ENCODE measurements around the gene HTR2B. TPM values are rescaled to one million over a fixed set of nuclear protein-coding genes. Genes with fewer than 3 reads are reported as not detected.

HTR2B gene
- total RNA-seq, 2 donors from 2014 or later: not detected

GRCh38 chr2:231063347-231063746 is 61.5 kb downstream of the HTR2B start:
- DNase-seq (ENCODE audit: low spot score in 2 of 2) (no peak), ATAC-seq (no peak)
- Mint-ChIP-seq H3K27ac (no peak overlapping the region), H3K36me3 (peaks cover 12 to 23% of the 10 kb centered on the region in 2 donors), H3K9me3 (no peaks in the 10 kb centered on the region)

- H3K36me3 Mint-ChIP-seq: peaks cover 9 to 17% of the 10 kb centered on the region in 2 donors
- no peak overlapping the region for H3K27ac Mint-ChIP-seq
- H3K9me3 Mint-ChIP-seq: no peaks in the 10 kb centered on the region
- ATAC-seq (no peak), DNase-seq (ENCODE audit: low spot score in 2 of 2) (no peak)
These were observed 62.1 kb downstream of the HTR2B start for GRCh38 chr2:231062776-231063175.

- no peak for ATAC-seq
- peaks cover 8 to 13% of the 10 kb centered on the region in 2 donors for H3K36me3 Mint-ChIP-seq
- peak overlapping the region in 1 of 2 donors; percentile 67 for H3K27ac Mint-ChIP-seq
- no peaks in the 10 kb centered on the region for H3K9me3 Mint-ChIP-seq
- DNase-seq (ENCODE audit: low spot score in 2 of 2): no peak
These were observed 65.1 kb downstream of the HTR2B start for GRCh38 chr2:231059756-231060155.

- ATAC-seq (no peak), DNase-seq (ENCODE audit: low spot score in 2 of 2) (no peak)
- H3K9me3 Mint-ChIP-seq: no peaks in the 10 kb centered on the region
- H3K36me3 Mint-ChIP-seq: peaks cover 8 to 13% of the 10 kb centered on the region in 2 donors
- no peak overlapping the region for H3K27ac Mint-ChIP-seq
These were observed 65.9 kb downstream of the HTR2B start for GRCh38 chr2:231058761-231059550.

Other genes with a start within 250 kb of the HTR2B start
- 10 to 100 TPM in 1 of 2 donors, 1 to 10 TPM in 1; 2.6 to 12.1 TPM for gene GPR55, start 199.8 kb downstream of the HTR2B start, total RNA-seq
- gene SPATA3, start 128.9 kb downstream of the HTR2B start, total RNA-seq: 1 to 10 TPM in 1 of 2 donors, under 1 TPM in 1; 0.84 to 2.9 TPM
- 1 to 10 TPM in 1 of 2 donors, under 1 TPM in 1; 0.18 to 5.7 TPM for gene C2orf72, start 87.5 kb downstream of the HTR2B start, total RNA-seq
- gene PSMD1, start 68.2 kb downstream of the HTR2B start, total RNA-seq: 100 to 1,000 TPM in 1 of 2 donors, 10 to 100 TPM in 1; 99.7 to 105 TPM
- 1 to 10 TPM; 2.0 to 4.0 TPM for gene ARMC9, start 73.6 kb upstream of the HTR2B start, total RNA-seq

Measured in activated naive CD4-positive, alpha-beta T cell treated with anti-CD3 and anti-CD28 coated beads, Interleukin-2, amount 50 U/mL, for 72 hours (primary cell).